Thymus (tissue), 14 donors: Measurements from ENCODE around the gene MYZAP. TPM values are rescaled to one million over a fixed set of nuclear protein-coding genes. Genes with fewer than 3 reads are reported as not detected.

Experiments used
- DNase-seq, 9 donors: peaks; one replicate each; pipeline ENCODE4 v3.0.0-alpha.2; 2013; ENCODE audit warnings: low spot score in 9 of 9, low read depth in 6 of 9, missing footprints in 1 of 9
- H3K27ac ChIP-seq, 2 donors: one replicate each; pipeline ENCODE4 v1.5.1; 2013; ENCODE audit warnings: control low read depth in 1 of 2, low read depth in 1 of 2, low read length in 1 of 2, mild to moderate bottlenecking in 1 of 2, moderate library complexity in 1 of 2
- H3K27me3 ChIP-seq, 2 donors: one replicate each; pipeline ENCODE4 v1.5.1; 2013; ENCODE audit warnings: low read length in 1 of 2; ENCODE audit not compliant: control insufficient read depth in 2 of 2, insufficient read depth in 1 of 2
- H3K36me3 ChIP-seq, 2 donors: one replicate each; pipeline ENCODE4 v1.5.1; 2013; ENCODE audit warnings: low read length in 1 of 2, mild to moderate bottlenecking in 1 of 2, moderate library complexity in 1 of 2; ENCODE audit not compliant: control insufficient read depth in 2 of 2, insufficient read depth in 2 of 2
- H3K4me1 ChIP-seq, 2 donors: one replicate each; pipeline ENCODE4 v1.5.1; 2013; ENCODE audit warnings: low read length in 2 of 2; ENCODE audit not compliant: control insufficient read depth in 2 of 2, insufficient read depth in 2 of 2
- H3K4me3 ChIP-seq, 2 donors: one replicate each; pipeline ENCODE4 v1.5.1; 2013; ENCODE audit warnings: low read length in 2 of 2, control low read depth in 1 of 2, mild to moderate bottlenecking in 1 of 2
- H3K9me3 ChIP-seq, 2 donors: one replicate each; pipeline ENCODE4 v1.5.1; 2013; ENCODE audit warnings: low read length in 1 of 2, mild to moderate bottlenecking in 1 of 2; ENCODE audit not compliant: control insufficient read depth in 2 of 2, insufficient read depth in 1 of 2
- WGBS: extraction: QIAGEN DNeasy Blood & Tissue Kit; methylation state at CpG from one replicate; pipeline ENCODE4 v1.1.7; 2013; 5-methylcytosine and 5-hydroxymethylcytosine counted together
- long read RNA-seq, 10 donors: transcript quantifications; one replicate each; lab custom pipeline, GENCODE V29; 2026
- polyA plus RNA-seq: library from polyadenylated mRNA; stranded (reverse); fragments of 200-250 nt; gene quantifications from one replicate; pipeline ENCODE4 v1.2.3, GENCODE V29; 2013
- total RNA-seq: library from RNA; stranded (reverse); fragments of 120-200 nt; gene quantifications from one replicate; pipeline ENCODE4 v1.2.4, GENCODE V29; 2013
- donor health status: healthy.

MYZAP gene
- total RNA-seq (2.5 TPM), polyA plus RNA-seq (3.4 TPM)
- long read RNA-seq, donor 1 = 0 reads
- long read RNA-seq, donor 2 = 0 reads
- long read RNA-seq, donor 3 = 0 reads
- long read RNA-seq, donor 4, partial matches to known transcripts = 0 of 1 reads
- long read RNA-seq, donor 4, other reads (novel, unspliced or antisense) = 0 of 1 reads
- long read RNA-seq, donor 5, partial matches to known transcripts = 0 of 2 reads
- long read RNA-seq, donor 5, other reads (novel, unspliced or antisense) = 0 of 2 reads
- long read RNA-seq, donor 6 = 0 reads
- long read RNA-seq, donor 7, partial matches to known transcripts = 0 of 1 reads
- long read RNA-seq, donor 7, other reads (novel, unspliced or antisense) = 0 of 1 reads
- long read RNA-seq, donor 8, partial matches to known transcripts = 0 of 1 reads
- long read RNA-seq, donor 8, other reads (novel, unspliced or antisense) = 0 of 1 reads
- long read RNA-seq, donor 9, partial matches to known transcripts = 0 of 1 reads
- long read RNA-seq, donor 9, other reads (novel, unspliced or antisense) = 0 of 1 reads
- long read RNA-seq, donor 10 = 0 reads

GRCh38 chr15:57591822-57592367 is at the start of gene MYZAP:
Gene MYZAP (plus strand): TSS chr15:57591904. CDS start chr15:57592035, 131 bp downstream.
- H3K9me3 ChIP-seq = peaks cover 0 to 1% of the 10 kb centered on the region in 2 donors
- no peaks in the 10 kb centered on the region for H3K36me3 ChIP-seq
- WGBS = 6% methylated on average over 58 of the region's 58 CpGs
- peak in 5 of 9 donors; percentile 2 to 46 (median 5) for DNase-seq
- peaks cover 31 to 52% of the 10 kb centered on the region in 2 donors for H3K27me3 ChIP-seq
- no peak within 1 kb of the TSS for H3K27ac ChIP-seq
- peaks cover 3 to 4% of the 10 kb centered on the region in 2 donors for H3K4me1 ChIP-seq
- H3K4me3 ChIP-seq = peak within 1 kb of the TSS; percentile 18 to 41

GRCh38 chr15:57542505-57542817 is 49.2 kb upstream of the MYZAP start:
- H3K36me3 ChIP-seq = no peaks in the 10 kb centered on the region
- H3K4me1 ChIP-seq = no peaks in the 10 kb centered on the region
- no peak overlapping the region for H3K27ac ChIP-seq
- H3K4me3 ChIP-seq = no peak overlapping the region
- H3K9me3 ChIP-seq = no peaks in the 10 kb centered on the region
- DNase-seq = no peak
- peaks cover 0 to 6% of the 10 kb centered on the region in 2 donors for H3K27me3 ChIP-seq
- 31% methylated on average over 4 of the region's 4 CpGs for WGBS

GRCh38 chr15:57544848-57545480 is 46.7 kb upstream of the MYZAP start:
- no peaks in the 10 kb centered on the region for H3K36me3 ChIP-seq
- H3K9me3 ChIP-seq = no peaks in the 10 kb centered on the region
- no peak overlapping the region for H3K27ac ChIP-seq
- no peak overlapping the region for H3K4me3 ChIP-seq
- H3K27me3 ChIP-seq = peaks cover 0 to 6% of the 10 kb centered on the region in 2 donors
- WGBS = 95% methylated on average over 11 of the region's 11 CpGs
- no peaks in the 10 kb centered on the region for H3K4me1 ChIP-seq
- no peak for DNase-seq

- no peak for DNase-seq
These were observed 45.7 kb upstream of the MYZAP start for GRCh38 chr15:57545995-57546394.

GRCh38 chr15:57547243-57547755 is 44.4 kb upstream of the MYZAP start:
- Histone ChIP-seq H3K9me3 (no peaks in the 10 kb centered on the region), H3K4me3 (no peak overlapping the region), H3K4me1 (no peaks in the 10 kb centered on the region), H3K27me3 (peaks cover 0 to 6% of the 10 kb centered on the region in 2 donors), H3K27ac (no peak overlapping the region), H3K36me3 (no peaks in the 10 kb centered on the region)
- DNase-seq = no peak
- WGBS = 96% methylated on average over 11 of the region's 11 CpGs

More at GRCh38 chr15:57545995-57546394, 45.7 kb upstream of the MYZAP start:
- Histone ChIP-seq H3K4me1 (no peaks in the 10 kb centered on the region), H3K27ac (no peak overlapping the region), H3K4me3 (no peak overlapping the region), H3K27me3 (peaks cover 0 to 6% of the 10 kb centered on the region in 2 donors), H3K36me3 (no peaks in the 10 kb centered on the region), H3K9me3 (no peaks in the 10 kb centered on the region)
- 96% methylated on average over 8 of the region's 8 CpGs for WGBS

GRCh38 chr15:57548351-57548750 is 43.4 kb upstream of the MYZAP start:
- Histone ChIP-seq H3K4me1 (no peaks in the 10 kb centered on the region), H3K36me3 (no peaks in the 10 kb centered on the region), H3K27me3 (peaks cover 0 to 6% of the 10 kb centered on the region in 2 donors), H3K9me3 (no peaks in the 10 kb centered on the region), H3K4me3 (no peak overlapping the region), H3K27ac (no peak overlapping the region)
- 92% methylated on average over 2 of the region's 2 CpGs for WGBS
- DNase-seq = no peak

- 92% methylated on average over 5 of the region's 5 CpGs for WGBS
- Histone ChIP-seq H3K27ac (no peak overlapping the region), H3K36me3 (no peaks in the 10 kb centered on the region), H3K4me3 (no peak overlapping the region), H3K27me3 (peaks cover 0 to 6% of the 10 kb centered on the region in 2 donors), H3K9me3 (no peaks in the 10 kb centered on the region), H3K4me1 (no peaks in the 10 kb centered on the region)
- DNase-seq = no peak
These were observed 42.9 kb upstream of the MYZAP start for GRCh38 chr15:57548835-57549234.

- H3K9me3 ChIP-seq = no peaks in the 10 kb centered on the region
- no peak overlapping the region for H3K4me3 ChIP-seq
- 97% methylated on average over 6 of the region's 6 CpGs for WGBS
- H3K4me1 ChIP-seq = no peaks in the 10 kb centered on the region
- no peak overlapping the region for H3K27ac ChIP-seq
- no peaks in the 10 kb centered on the region for H3K36me3 ChIP-seq
- peaks cover 0 to 3% of the 10 kb centered on the region in 2 donors for H3K27me3 ChIP-seq
- DNase-seq = no peak
These were observed 41.8 kb upstream of the MYZAP start for GRCh38 chr15:57549935-57550334.

- Histone ChIP-seq H3K9me3 (no peaks in the 10 kb centered on the region), H3K4me3 (no peak overlapping the region), H3K27me3 (peaks cover 0 to 3% of the 10 kb centered on the region in 2 donors), H3K27ac (no peak overlapping the region), H3K36me3 (no peaks in the 10 kb centered on the region), H3K4me1 (no peaks in the 10 kb centered on the region)
- DNase-seq = no peak
- WGBS = 90% methylated on average over 4 of the region's 4 CpGs
These were observed 41.1 kb upstream of the MYZAP start for GRCh38 chr15:57550640-57551039.
